SH-SY5Y (cell line): ENCODE data around the gene PIK3CG.

ENCODE experiments used
- GATA2 ChIP-seq: IDR thresholded peaks from 2 replicates; pipeline ENCODE4 v1.6.1; 2011; ENCODE audit warnings: mild to moderate bottlenecking, low read depth, low read length
- GATA3 ChIP-seq: IDR thresholded peaks from 2 replicates; pipeline ENCODE4 v1.6.1; 2011; ENCODE audit warnings: low read depth, mild to moderate bottlenecking, low read length, moderate library complexity

PIK3CG gene

GRCh38 chr7:106870528-106870927, 5.4 kb downstream of the PIK3CG start:
- no peak for TF ChIP-seq GATA2
- TF ChIP-seq GATA3 = no peak

GRCh38 chr7:106870983-106871410, 5.9 kb downstream of the PIK3CG start:
- no peak for TF ChIP-seq GATA2
- TF ChIP-seq GATA3 = no peak

DNA sequence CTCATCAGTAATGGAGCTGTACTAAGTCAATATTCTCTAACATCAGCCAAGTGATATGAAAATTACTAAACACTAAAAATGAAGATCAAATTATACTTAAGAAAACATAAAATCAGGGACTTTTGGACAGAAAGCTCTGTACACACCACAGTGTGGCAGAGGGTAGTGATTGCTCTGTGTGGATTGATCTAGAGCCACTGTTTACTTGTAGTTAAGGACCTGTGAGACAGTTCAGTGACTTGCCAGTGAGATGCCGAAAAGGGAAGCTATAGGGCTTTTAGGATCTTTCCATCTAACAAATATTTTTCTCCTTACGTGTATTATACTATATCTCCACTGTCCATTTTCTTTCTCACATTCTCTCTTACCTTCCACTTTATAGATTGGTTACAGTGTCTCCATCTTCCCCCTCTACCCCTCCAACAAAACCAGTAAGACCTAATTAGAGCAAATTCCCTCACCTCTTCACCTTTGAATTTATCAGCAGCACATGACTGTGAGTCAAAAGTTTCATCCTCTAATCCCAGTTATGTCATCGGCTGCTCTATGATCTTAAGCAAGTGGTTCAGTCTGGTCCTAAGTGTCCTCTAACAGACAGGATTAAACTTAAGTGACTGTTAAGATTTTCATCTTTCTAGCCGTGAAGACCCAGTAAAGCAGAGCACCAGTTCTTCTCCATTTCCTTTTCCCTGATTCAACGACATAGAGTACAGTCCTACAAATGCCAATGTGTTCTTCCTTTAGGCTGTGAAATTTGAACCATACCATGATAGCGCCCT, 6.9 kb downstream of the PIK3CG start:
- TF ChIP-seq GATA3 = no peak
- TF ChIP-seq GATA2 = no peak

GRCh38 chr7:106872763-106873162, 7.7 kb downstream of the PIK3CG start:
- no peak for TF ChIP-seq GATA3
- no peak for TF ChIP-seq GATA2

- TF ChIP-seq GATA3 = no peak
- TF ChIP-seq GATA2 = no peak
Observed at GRCh38 chr7:106874076-106874475, 9.0 kb downstream of the PIK3CG start.

GRCh38 chr7:106875508-106875907, 10.4 kb downstream of the PIK3CG start:
- TF ChIP-seq GATA2 (no peak), GATA3 (no peak)

DNA sequence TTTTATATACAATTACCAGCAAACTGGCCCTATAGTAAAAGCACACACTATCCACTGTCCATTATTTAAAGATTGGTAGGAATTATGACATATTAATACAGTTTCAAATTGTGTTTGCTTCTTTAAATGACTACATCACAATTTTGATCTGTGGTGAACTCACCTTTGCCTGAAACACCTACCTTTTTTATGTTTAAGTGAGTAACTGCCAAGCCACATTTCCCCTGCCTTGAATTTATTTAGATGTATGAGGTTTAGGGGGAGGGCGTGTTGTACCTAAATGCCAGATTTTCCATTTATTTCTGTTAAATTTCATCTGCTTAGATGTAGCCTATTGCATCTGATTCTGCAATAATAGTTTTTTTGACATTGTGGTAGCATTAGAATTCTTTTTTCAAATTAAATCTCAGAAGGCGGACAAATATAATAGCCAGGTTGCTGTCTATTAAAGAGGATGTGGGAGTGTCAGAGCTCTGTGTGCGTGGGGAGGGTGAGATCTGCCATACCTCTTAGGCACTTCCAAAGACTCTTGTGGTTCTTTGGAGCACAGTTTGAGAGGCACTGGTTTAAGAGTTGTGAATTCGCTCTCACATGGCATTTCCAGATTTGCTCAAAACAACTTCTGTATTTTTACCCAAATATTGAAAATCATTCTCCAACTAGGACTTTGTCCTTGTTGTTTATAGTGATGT, 13.8 kb downstream of the PIK3CG start:
- TF ChIP-seq GATA2 = no peak
- no peak for TF ChIP-seq GATA3

GRCh38 chr7:106881984-106882383, 16.9 kb downstream of the PIK3CG start:
- TF ChIP-seq GATA2 (no peak), GATA3 (no peak)

- TF ChIP-seq GATA3 (no peak), GATA2 (no peak)
Observed at GRCh38 chr7:106883456-106884026, 18.5 kb downstream of the PIK3CG start.

- no peak for TF ChIP-seq GATA2
- TF ChIP-seq GATA3 = no peak
Observed at GRCh38 chr7:106885652-106886051, 20.6 kb downstream of the PIK3CG start.

DNA sequence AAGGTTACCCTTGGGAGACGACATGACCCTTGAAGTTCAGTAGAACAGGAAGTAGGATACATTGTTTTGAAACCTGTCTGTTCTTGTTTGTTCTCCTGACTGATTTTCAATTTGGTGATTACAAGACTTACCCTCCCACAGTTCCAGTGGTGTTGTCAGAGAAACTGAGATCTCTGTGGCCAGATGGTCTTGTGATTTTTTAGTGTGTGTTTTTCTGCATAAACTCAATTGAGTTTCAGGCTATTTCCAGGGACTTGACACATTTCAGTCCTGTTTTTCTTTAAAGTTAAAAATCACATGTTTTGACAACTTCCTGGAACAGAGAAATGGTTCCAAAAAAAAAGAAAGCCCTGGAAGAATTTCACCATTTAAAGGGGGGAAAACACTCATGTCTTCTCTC, 22.3 kb downstream of the PIK3CG start:
- TF ChIP-seq GATA3 (no peak), GATA2 (no peak)

DNA sequence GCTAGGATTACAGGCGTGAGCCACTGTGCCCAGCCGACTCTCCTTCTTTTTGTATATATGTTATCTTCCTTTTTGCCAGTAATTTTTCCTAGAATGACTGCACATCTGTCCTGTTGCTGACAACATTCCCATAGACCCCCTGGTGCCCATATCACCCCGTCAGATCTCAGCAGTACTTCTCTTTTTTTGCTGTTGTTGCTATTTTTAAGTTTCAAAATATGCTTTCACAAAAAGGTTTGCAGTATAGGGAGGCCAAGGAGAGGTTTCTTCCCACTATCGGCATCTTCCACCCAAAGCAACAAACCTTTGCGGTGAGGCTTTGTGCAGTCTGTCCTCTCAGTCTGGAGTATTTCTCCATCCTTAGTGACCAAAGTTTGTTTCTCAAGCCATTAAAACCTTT, 23.1 kb downstream of the PIK3CG start:
- no peak for TF ChIP-seq GATA2
- TF ChIP-seq GATA3 = no peak

GRCh38 chr7:106890952-106891351, 25.9 kb downstream of the PIK3CG start:
- TF ChIP-seq GATA3 (no peak), GATA2 (no peak)

DNA sequence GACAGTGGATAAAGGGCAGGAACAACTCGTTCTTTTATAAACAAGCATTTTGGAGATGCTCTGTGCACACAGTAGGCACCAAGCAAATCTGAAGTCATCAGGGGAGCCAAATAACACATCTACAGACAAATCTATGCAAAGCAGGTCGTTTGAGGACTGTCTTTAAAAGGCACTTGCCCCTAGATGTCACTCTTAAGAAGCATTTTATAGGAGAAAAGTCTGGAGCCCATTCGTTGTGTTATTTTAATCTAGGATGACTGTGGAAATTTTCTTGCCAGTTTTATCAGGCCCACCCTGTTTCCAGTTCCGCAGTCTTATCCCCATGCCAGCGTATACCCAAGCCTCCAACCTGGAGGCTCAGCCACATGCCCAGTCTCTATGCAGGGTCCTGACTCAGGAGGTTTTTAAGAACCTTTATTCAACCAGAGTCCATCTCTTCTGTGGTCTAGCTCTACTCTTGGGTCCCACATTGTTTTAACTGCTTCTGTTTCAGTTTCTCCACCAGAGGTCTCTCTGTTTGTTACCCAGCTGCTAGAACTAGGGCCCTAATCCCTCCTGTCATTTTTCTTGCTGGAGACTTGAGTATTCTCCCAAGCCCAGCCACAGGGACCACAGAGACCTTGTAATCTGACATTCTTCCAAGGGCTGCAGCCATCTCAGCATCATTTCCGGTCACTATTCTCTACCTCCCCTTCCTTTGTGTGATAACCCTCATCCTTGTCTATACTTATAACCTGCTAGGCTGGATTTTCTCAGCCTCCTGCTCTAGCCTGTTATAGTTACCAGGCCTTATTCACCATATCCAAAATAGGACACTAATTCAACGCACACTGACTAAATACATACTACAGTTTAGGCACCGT, 26.7 kb downstream of the PIK3CG start:
- TF ChIP-seq GATA3 = no peak
- no peak for TF ChIP-seq GATA2
